ENCODE data around the gene MATCAP1. TPM values are rescaled to one million over a fixed set of nuclear protein-coding genes. Genes with fewer than 3 reads are reported as not detected.

The MATCAP1 gene
- total and polyA plus RNA-seq, 2 of the 4 experiments (the other 2 are of a cell fraction) = 8.2 to 43.9 TPM

DNA sequence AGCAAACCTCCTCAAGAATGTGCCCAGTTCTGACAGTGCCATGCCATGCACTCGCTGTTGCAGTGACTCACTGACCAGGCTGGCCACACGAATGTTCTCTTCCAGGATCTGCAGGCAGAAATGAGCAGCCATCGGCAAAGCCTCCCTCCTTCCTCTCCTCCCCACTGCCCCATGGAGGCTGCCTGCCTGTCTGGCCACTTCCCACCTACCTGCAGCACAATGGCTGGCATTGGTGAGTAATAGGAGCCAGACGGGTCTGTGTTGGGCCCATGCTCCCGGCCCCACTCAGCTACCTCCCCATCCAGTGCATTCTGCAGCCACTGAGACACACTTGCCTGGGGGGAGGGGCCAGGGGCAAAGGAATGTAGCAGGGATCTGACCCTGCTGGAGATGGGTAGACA lies 2.8 kb upstream of the MATCAP1 start:
- no peak overlapping the region for H2BK15ac ChIP-seq (ENCODE audit: low read depth, low read length)
- H3K56ac ChIP-seq (ENCODE audit: extremely low read depth, insufficient read depth, low read length) = no peak overlapping the region
- H4K5ac ChIP-seq (ENCODE audit: low read depth, low read length) = no peak overlapping the region
- no peak overlapping the region for H3K14ac ChIP-seq (replicated peaks; ENCODE audit: low read depth, low read length)
- DNase-seq (no peak), ATAC-seq (ENCODE audit: low read depth) (no peak)
- H2AFZ ChIP-seq (replicated peaks; ENCODE audit: low read length, poor library complexity) = peak overlapping the region; percentile 23
- no peak overlapping the region for H2BK20ac ChIP-seq (ENCODE audit: low read depth, low read length)
- no peak overlapping the region for H3K18ac ChIP-seq (ENCODE audit: low read depth, low read length)
- peaks cover 20% of the 10 kb centered on the region for H3K9me1 ChIP-seq (ENCODE audit: insufficient read depth, low read length)
- no peaks in the 10 kb centered on the region for H3K9me3 ChIP-seq (ENCODE audit: control insufficient read depth, insufficient read depth, low read length)
- peaks cover 13 to 17% of the 10 kb centered on the region in 2 experiments for H3K79me1 ChIP-seq (ENCODE audit: low read depth in 1 of 2, low read length in 2 of 2)
- peak overlapping the region; percentile 29 for H2AK9ac ChIP-seq (replicated peaks; ENCODE audit: low read depth, low read length, poor library complexity)
- intact Hi-C loops (cut with micrococcal nuclease) = loop anchor here (10.0 kb wide), 1 partner anchor 172 kb away; no protein-coding TSS in a partner anchor
- no peak overlapping the region for H3K4me3 ChIP-seq (ENCODE audit: insufficient read depth, low read depth, low read length)
- no peak overlapping the region for H2BK5ac ChIP-seq (ENCODE audit: low read depth, low read length, poor library complexity, severe bottlenecking)
- no peak overlapping the region for H4K8ac ChIP-seq (ENCODE audit: low read depth in 2 of 2, low read length in 2 of 2)
- no peak overlapping the region for H4K91ac ChIP-seq (ENCODE audit: insufficient read depth, low read depth, low read length)
- in situ Hi-C loops (cut with MboI; ENCODE audit: low sequenced_read_pairs) = no loop called here
- no peak overlapping the region for H3K4ac ChIP-seq (ENCODE audit: low read depth, low read length)
- peaks cover 6% of the 10 kb centered on the region for H4K20me1 ChIP-seq (ENCODE audit: insufficient read depth, low read length)
- H3K36me3 ChIP-seq (ENCODE audit: control insufficient read depth, insufficient read depth, low read length) = no peaks in the 10 kb centered on the region
- 24% methylated on average over 2 of the region's 5 CpGs; no CpG with 5 or more reads in 1 of the 2 experiments for WGBS, 2 experiments (ENCODE audit: extremely low coverage in 2 of 2, insufficient read length in 1 of 2)
- BruUV-seq (replicated peaks) = no TSS peak
- H3K27ac ChIP-seq (ENCODE audit: insufficient read depth, low read length) = no peak overlapping the region
- H2BK120ac ChIP-seq (ENCODE audit: low read depth, low read length) = no peak overlapping the region
- CTCF ChIA-PET = no interaction called here
- H3K9ac ChIP-seq (ENCODE audit: low read depth, low read length) = no peak overlapping the region
- TF ChIP-seq MAFK (IDR thresholded peaks at IDR 0.05; ENCODE audit: low read depth, low read length) (no peak), RCOR1 (IDR thresholded peaks at IDR 0.05; ENCODE audit: insufficient replicate concordance, low read length) (no peak), MXI1 (IDR thresholded peaks at IDR 0.05; ENCODE audit: borderline replicate concordance, low read depth, low read length) (no peak), POLR2A (IDR thresholded peaks at IDR 0.05; ENCODE audit: low read depth, low read length) (no peak), MAZ (IDR thresholded peaks at IDR 0.05; ENCODE audit: borderline replicate concordance, low read depth, low read length) (no peak), RFX5 (IDR thresholded peaks at IDR 0.05; ENCODE audit: low read depth, low read length) (no peak), CEBPB (IDR thresholded peaks at IDR 0.05; ENCODE audit: low read depth, low read length) (no peak), BHLHE40 (IDR thresholded peaks at IDR 0.05; ENCODE audit: low read depth, low read length) (no peak), USF2 (IDR thresholded peaks at IDR 0.05; ENCODE audit: low read depth, low read length) (no peak), FOS (IDR thresholded peaks at IDR 0.05; ENCODE audit: low read depth, low read length) (no peak), RAD21 (IDR thresholded peaks at IDR 0.05; ENCODE audit: low read length) (no peak), CHD1 (IDR thresholded peaks at IDR 0.05; ENCODE audit: low read depth, low read length) (no peak)
- TF ChIP-seq, protein P1, sequence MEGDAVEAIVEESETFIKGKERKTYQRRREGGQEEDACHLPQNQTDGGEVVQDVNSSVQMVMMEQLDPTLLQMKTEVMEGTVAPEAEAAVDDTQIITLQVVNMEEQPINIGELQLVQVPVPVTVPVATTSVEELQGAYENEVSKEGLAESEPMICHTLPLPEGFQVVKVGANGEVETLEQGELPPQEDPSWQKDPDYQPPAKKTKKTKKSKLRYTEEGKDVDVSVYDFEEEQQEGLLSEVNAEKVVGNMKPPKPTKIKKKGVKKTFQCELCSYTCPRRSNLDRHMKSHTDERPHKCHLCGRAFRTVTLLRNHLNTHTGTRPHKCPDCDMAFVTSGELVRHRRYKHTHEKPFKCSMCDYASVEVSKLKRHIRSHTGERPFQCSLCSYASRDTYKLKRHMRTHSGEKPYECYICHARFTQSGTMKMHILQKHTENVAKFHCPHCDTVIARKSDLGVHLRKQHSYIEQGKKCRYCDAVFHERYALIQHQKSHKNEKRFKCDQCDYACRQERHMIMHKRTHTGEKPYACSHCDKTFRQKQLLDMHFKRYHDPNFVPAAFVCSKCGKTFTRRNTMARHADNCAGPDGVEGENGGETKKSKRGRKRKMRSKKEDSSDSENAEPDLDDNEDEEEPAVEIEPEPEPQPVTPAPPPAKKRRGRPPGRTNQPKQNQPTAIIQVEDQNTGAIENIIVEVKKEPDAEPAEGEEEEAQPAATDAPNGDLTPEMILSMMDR (conservative IDR thresholded peaks at IDR 0.05; ENCODE audit: low read depth, low read length) = no peak
- H3K27me3 ChIP-seq (ENCODE audit: control insufficient read depth, insufficient read depth, low read length) = no peaks in the 10 kb centered on the region
- H3K23ac ChIP-seq (ENCODE audit: low read depth, low read length) = no peak overlapping the region
- 0 out of 2 replicates have a peak overlapping the region, but pooled peaks have one; percentile 9 for H3K4me2 ChIP-seq (ENCODE audit: low read depth, low read length)
- H2AK5ac ChIP-seq (ENCODE audit: low read depth, low read length) = no peak overlapping the region
- dilution Hi-C loops (cut with HindIII; ENCODE audit: low sequenced_read_pairs, unreplicated experiment) = no loop called here
- H3K4me1 ChIP-seq (ENCODE audit: control insufficient read depth, insufficient read depth, low read length) = peaks cover 13% of the 10 kb centered on the region
- POLR2A ChIA-PET (ENCODE audit: unreplicated experiment) = no interaction called here

All from IMR-90 (cell line).